Urinary bladder (tissue), 4 donors: ENCODE results near the gene TXN. TPM values are rescaled to one million over a fixed set of nuclear protein-coding genes. Genes with fewer than 3 reads are reported as not detected.
"Not testable (repeated sequence)": the region's sequence is repeated elsewhere in the genome, so short reads cannot be mapped to it uniquely, and the experiment has no call there.

ENCODE experiments used
- DNase-seq: peaks from one replicate; pipeline ENCODE4 v3.0.0-alpha.2; 2015; ENCODE audit errors: extremely low spot score
- H3K27ac ChIP-seq: one replicate; pipeline ENCODE4 v1.5.1; 2013; ENCODE audit warnings: low read depth, mild to moderate bottlenecking, moderate library complexity
- H3K36me3 ChIP-seq: one replicate; pipeline ENCODE4 v1.6.1; 2013; ENCODE audit warnings: mild to moderate bottlenecking, moderate library complexity; ENCODE audit not compliant: insufficient read depth
- H3K4me1 ChIP-seq: one replicate; pipeline ENCODE4 v1.6.1; 2013; ENCODE audit warnings: mild to moderate bottlenecking, moderate library complexity; ENCODE audit not compliant: insufficient read depth
- H3K4me3 ChIP-seq: one replicate; pipeline ENCODE4 v1.5.1; 2013; ENCODE audit warnings: low read depth, low read length
- WGBS: extraction: QIAGEN DNeasy Blood & Tissue Kit; methylation state at CpG from one replicate; pipeline ENCODE4 v1.1.7; 2013; 5-methylcytosine and 5-hydroxymethylcytosine counted together
- polyA plus RNA-seq: library from polyadenylated mRNA; stranded (reverse); fragments of 200-250 nt; gene quantifications from one replicate; pipeline ENCODE4 v1.2.3, GENCODE V29; 2013
- total RNA-seq: library from RNA; depleted of rRNA; stranded (reverse); fragments of >200 nt; gene quantifications from one replicate; pipeline ENCODE4 v1.2.3, GENCODE V29; 2014
- donor health status: healthy with polysubstance abuse.
- donor health status: healthy.

TXN gene
- total and polyA plus RNA-seq, 2 donors = 90.6 to 211 TPM

DNA sequence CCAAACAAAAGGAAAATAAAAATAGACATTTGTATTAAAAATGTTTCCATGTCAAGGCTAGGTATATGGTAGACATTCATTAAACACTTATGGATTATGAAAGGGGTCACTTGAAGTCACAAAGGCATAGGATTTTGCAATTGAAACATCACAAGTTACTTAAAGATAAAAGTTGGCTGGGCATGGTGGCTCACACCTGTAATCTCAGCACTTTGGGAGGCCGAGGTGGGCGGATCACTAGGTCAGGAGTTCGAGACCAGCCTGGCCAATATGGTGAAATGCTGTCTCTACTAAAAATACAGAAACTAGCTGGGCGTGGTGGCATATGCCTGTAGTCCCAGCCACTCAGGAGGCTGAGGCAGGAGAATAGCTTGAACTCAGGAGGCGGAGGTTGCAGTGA is 4.5 kb downstream of the TXN start:
- H3K36me3 ChIP-seq, DNase-seq, H3K4me3 ChIP-seq, H3K27ac ChIP-seq, H3K4me1 ChIP-seq: not testable (repeated sequence)
- 97% methylated on average over 5 of the region's 5 CpGs for WGBS

DNA sequence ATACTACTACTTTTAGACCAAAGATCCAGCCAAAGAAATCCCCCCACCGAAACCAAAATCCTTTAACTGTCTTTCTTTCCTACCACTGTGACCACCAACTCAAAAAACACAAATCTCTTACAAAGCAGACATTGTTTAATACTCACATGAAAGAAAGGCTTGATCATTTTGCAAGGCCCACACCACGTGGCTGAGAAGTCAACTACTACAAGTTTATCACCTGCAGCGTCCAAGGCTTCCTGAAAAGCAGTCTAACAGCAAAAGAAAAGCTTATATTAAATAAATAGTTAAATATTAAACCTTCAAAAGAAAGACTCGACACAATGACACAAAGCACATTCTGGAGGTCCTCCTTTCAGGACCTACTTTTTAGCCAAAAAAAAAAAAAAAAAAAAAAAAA is 5.1 kb downstream of the TXN start:
- Histone ChIP-seq H3K4me1 (no peaks in the 10 kb centered on the region), H3K36me3 (no peaks in the 10 kb centered on the region), H3K4me3 (no peak overlapping the region), H3K27ac (no peak overlapping the region)
- 80% methylated on average over 4 of the region's 4 CpGs for WGBS
- no peak for DNase-seq

DNA sequence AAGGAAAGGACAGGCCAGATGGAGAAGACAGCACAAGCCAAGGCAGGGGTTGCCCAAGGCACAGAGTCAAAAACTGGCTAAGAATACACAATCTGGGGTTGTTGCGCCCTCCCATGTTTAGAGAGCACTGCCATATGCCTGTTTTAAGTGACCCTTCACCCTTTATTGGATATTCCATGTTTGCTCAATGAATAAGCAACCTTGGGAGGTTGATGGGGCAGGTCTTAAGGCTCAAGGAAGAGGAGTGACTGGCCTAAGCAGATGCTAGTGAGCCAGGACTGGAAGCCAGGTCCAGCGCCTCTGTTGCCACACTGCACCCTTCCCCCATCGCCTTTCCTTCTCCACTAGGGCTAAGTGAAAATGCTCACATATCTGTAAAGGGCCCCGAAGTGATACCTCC is 6.7 kb downstream of the TXN start:
- DNase-seq = no peak
- no peaks in the 10 kb centered on the region for H3K36me3 ChIP-seq
- H3K4me3 ChIP-seq = no peak overlapping the region
- H3K27ac ChIP-seq = no peak overlapping the region
- no peaks in the 10 kb centered on the region for H3K4me1 ChIP-seq
- 98% methylated on average over 4 of the region's 4 CpGs for WGBS

DNA sequence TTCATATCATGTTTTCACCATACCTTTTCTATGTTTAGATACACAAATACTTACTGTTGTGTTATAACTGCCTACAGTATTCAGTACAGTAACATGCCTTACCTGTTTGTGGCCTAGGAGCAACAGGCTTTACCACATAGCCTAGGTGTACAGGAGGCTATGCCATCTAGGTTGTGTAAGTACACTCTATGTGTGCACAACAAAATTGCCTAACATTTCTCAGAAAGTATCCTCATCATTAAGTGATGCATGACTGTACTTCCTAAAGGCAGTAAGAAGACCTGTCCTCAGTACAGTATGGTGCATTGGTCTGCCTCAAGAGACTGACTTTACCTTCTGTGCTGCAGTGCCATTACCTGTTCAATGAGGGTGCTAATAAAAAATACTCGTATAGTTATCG is 7.9 kb downstream of the TXN start:
- 86% methylated on average over 2 of the region's 2 CpGs for WGBS
- no peaks in the 10 kb centered on the region for H3K4me1 ChIP-seq
- DNase-seq = no peak
- H3K4me3 ChIP-seq = no peak overlapping the region
- H3K27ac ChIP-seq = no peak overlapping the region
- no peaks in the 10 kb centered on the region for H3K36me3 ChIP-seq

DNA sequence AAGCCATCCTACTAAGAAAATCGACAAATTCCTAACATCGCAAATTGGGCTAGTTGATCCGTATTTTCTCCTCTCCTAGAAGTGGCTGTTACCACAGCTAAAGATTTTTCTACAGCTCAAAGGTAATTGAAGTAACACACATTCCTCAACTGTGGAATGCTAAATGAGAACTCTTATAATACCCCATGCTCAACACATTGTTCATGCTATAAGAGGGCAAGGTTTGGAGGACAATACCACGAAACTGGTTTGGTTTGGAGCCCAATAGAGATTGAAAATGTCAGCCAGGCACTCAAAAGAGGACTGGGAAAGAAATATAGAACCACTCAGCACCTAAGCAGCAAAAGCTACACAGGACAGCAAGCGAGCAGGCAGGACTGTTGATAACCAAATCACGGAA is 10.1 kb downstream of the TXN start:
- Histone ChIP-seq H3K4me1 (no peaks in the 10 kb centered on the region), H3K4me3 (no peak overlapping the region), H3K27ac (no peak overlapping the region), H3K36me3 (no peaks in the 10 kb centered on the region)
- DNase-seq = no peak
- 97% methylated on average over 6 of the region's 6 CpGs for WGBS

DNA sequence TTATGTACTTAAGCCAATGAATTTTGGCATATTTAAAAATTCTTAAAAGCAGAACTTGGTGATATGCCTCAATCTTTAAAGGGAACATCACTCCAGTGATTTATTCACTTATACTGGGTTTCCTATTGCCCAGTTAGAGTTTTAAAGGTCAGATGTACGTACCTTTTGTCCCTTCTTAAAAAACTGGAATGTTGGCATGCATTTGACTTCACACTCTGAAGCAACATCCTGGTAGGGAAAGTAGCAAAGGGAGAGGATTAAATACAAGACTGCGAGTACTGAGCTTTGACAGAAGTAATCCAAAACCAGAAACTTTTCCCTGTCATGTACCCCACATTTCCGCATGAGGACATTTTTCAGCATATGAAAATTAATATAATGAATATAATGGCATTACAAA is 11.7 kb downstream of the TXN start:
- H3K4me1 ChIP-seq = no peaks in the 10 kb centered on the region
- 97% methylated on average over 3 of the region's 3 CpGs for WGBS
- H3K27ac ChIP-seq = no peak overlapping the region
- no peak for DNase-seq
- H3K4me3 ChIP-seq = no peak overlapping the region
- no peaks in the 10 kb centered on the region for H3K36me3 ChIP-seq

DNA sequence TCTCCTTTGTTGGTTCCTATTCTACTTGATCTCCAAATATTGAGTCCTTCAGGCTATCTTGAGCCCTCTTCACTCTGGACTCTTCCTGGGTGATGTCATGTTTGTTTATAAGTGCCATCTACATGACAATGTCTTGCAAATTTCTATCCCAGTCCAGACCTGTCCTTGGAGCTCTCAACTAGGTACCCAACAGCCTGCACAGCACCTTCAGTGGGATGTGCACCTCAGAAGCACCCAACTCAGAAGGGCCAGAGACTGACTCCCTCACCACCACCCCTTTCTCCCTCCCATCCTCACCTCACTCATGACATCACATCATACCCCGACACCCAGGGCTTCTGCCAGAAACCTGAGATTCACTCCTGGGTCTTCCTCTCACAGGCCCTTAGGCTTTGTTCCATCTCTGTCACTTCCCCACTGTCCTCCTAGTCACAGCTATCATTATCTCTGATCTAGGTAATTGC is 14.4 kb downstream of the TXN start:
- Histone ChIP-seq H3K27ac (no peak overlapping the region), H3K4me3 (no peak overlapping the region), H3K4me1 (no peaks in the 10 kb centered on the region), H3K36me3 (no peaks in the 10 kb centered on the region)
- DNase-seq = no peak
- WGBS = 96% methylated on average over 1 of the region's 1 CpG

DNA sequence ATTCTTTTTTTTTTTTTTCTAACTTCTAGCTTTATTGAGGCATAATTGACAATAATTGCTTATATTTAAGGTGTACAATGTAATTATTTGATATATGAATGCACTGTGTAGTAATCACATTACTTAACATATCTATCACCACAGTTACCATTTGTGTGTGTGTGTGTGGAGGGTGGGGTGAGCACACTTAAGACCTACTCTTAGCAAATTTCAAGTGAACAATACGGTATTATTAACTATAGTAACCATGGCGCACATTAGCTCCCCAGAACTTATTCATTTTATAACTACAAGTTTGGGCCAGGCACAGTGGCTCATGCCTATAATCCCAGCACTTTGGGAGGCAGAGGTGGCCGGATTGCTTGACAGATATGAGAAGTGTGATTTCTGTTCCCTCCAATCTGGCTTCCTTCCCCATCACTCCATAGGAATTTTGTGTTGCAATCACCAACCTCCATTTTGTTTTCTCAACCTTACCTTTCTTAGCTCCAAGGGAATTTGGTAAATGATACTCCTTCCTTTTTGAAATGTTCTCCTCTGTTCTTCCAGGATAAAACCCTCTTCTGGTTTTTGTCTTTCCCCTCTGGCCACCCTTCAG is 14.9 kb downstream of the TXN start:
- DNase-seq = no peak
- 89% methylated on average over 3 of the region's 3 CpGs for WGBS
- H3K36me3 ChIP-seq = no peaks in the 10 kb centered on the region
- H3K4me3 ChIP-seq = no peak overlapping the region
- H3K4me1 ChIP-seq = no peaks in the 10 kb centered on the region
- H3K27ac ChIP-seq = no peak overlapping the region

DNA sequence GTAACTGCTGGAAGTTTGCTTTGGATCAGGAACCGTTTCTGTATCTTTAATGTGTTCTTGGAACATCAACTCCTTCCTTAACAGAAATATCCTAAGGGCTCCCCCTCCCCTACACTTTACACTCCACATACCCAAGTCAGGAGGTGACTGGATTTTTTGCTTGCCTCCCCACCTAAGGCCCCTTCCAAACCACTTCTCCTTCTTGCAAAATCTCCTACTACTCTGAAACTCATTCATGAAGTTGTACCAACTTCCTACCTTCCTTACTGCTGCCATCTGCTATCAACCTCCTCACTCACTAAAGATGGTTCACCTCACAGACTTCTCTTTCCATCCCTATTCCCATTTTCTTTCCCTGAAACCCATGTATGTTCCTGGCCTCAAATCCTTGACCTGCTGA is 16.1 kb downstream of the TXN start:
- Histone ChIP-seq H3K4me1 (no peaks in the 10 kb centered on the region), H3K4me3 (no peak overlapping the region), H3K27ac (no peak overlapping the region), H3K36me3 (no peaks in the 10 kb centered on the region)
- no peak for DNase-seq
- WGBS = 34% methylated on average over 1 of the region's 1 CpG

DNA sequence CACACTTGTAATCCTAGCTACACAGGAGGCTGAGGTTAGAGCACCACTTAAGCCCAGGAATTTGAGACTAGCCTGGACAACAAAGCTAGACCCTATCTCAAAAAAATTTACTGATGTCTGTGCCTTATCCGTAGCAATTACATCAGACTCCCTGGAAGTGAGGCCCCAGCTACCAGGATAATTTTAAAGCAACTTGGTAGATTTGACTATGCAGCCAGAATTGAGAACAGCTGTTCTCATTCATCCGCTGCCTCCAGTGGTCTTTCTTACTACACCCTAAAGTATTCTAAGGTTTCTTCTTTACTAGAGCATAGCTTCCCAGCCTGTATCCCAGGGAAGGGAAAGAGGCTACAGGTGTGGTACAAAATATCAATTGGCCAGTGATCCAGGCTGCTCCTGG is 28.0 kb downstream of the TXN start:
- DNase-seq = no peak
- H3K4me3 ChIP-seq = no peak overlapping the region
- 65% methylated on average over 2 of the region's 2 CpGs for WGBS
- no peaks in the 10 kb centered on the region for H3K36me3 ChIP-seq
- H3K27ac ChIP-seq = no peak overlapping the region
- H3K4me1 ChIP-seq = no peaks in the 10 kb centered on the region

DNA sequence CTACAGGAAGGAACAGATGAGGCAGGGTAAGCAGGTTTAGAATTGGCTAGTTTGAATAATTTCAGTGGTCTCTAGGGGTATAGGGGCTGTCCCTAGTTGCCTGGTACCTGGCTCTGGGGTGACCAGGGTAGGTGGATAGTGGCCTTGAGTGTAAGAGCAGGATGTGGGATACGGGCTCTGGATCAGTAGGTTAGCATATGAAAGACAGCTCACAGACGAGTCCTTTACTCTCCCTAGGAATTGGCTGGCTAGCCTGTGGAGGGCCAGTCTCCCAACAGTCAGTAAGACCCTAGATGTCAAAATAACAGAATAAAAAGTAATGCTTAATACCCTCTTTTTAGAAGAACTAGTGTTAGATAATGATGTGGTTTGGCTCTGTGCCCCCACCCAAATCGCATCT is 31.7 kb downstream of the TXN start:
- H3K4me3 ChIP-seq = no peak overlapping the region
- DNase-seq = no peak
- H3K36me3 ChIP-seq = no peaks in the 10 kb centered on the region
- 78% methylated on average over 3 of the region's 3 CpGs for WGBS
- no peaks in the 10 kb centered on the region for H3K4me1 ChIP-seq
- no peak overlapping the region for H3K27ac ChIP-seq

DNA sequence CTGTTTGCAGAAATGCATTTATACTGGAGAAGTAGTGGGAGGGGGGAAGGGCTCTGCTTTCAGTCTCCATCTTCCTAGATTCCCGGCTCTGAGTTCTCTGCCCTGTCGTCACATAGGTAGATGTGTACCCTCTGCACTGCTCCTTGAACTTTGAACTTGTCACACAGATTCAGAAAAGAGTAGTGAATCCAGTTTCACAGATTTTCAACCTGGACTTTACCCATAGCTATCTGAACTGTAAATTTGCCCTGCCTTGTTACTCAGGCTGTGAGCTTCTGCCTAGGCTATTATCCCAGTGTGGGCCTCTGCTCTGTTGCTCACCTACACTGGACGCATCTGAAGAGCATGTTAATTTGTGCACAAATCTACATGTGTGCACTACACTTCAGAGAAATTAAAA is 35.5 kb downstream of the TXN start:
- Histone ChIP-seq H3K27ac (no peak overlapping the region), H3K4me1 (no peaks in the 10 kb centered on the region), H3K4me3 (no peak overlapping the region), H3K36me3 (no peaks in the 10 kb centered on the region)
- no peak for DNase-seq
- 91% methylated on average over 3 of the region's 3 CpGs for WGBS

DNA sequence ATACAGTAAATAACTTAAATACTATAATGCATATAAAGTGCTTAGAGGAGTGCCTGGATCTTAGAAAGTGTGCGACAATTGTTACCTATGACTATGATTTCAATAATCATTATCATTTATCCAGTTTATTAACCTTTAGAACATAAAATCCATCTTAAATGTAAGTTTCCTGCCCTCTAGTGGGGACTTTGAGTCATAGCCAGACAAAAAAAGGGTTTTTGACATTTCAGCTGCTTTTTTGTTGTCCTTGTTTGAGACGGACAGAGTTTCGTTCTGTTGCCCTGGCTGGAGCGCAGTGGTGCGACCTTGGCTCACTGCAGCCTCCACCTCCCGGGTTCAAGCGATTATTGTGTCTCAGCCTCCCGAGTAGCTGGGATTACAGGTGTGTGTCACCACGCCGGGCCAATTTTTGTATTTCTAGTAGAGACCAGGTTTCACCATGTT is 38.6 kb downstream of the TXN start:
- Histone ChIP-seq H3K4me1 (no peaks in the 10 kb centered on the region), H3K4me3 (no peak overlapping the region), H3K27ac (no peak overlapping the region), H3K36me3 (no peaks in the 10 kb centered on the region)
- no peak for DNase-seq
- 28% methylated on average over 10 of the region's 10 CpGs for whole genome bisulfite sequencing

DNA sequence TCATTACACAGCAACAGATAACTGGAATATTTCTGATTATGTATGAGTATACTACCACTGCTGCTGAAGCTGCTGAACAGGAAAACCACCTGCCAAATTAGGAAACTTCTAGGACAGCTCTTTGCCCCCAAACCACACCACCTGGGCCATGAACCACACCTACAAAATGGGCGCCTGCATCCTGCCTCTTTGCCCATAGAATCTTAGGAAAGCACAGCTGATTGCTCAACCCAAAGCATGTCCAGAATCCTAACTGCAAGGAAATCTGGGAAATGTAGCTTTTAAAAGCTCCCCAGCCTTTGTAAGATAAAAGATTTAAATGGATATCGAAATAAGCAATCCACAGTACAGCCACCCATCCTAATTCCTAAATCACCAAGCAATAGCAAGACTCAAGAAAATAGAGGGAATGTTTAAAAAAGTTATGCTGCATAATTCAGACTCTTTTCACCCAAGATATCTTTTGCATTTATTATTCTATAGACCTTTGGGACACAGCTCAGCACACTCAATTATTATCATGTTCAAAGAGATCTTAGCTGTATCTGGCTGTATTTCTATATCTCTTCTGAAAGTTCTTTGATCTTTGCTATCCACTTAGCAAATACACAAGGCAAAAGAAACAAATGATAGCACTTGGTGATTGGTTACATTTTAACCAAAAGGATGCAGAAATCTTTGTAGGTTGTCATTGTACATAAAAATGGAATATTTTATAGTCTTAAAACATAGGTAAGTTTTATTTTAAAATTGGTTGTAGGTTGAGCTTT is 41.5 kb downstream of the TXN start:
- 78% methylated on average over 2 of the region's 2 CpGs for WGBS
- Histone ChIP-seq H3K27ac (no peak overlapping the region), H3K4me1 (no peaks in the 10 kb centered on the region), H3K4me3 (no peak overlapping the region), H3K36me3 (no peaks in the 10 kb centered on the region)
- no peak for DNase-seq
